NCI-H82 (cell line): ENCODE results near the gene LRP1B.

Experiments
- DNase-seq: peaks from one replicate; lab custom pipeline; 2025; lab: John Stamatoyannopoulos, UW

Gene LRP1B

GRCh38 chr2:141517852-141518421, 612.9 kb downstream of the LRP1B start:
- no peak for DNase-seq

DNA sequence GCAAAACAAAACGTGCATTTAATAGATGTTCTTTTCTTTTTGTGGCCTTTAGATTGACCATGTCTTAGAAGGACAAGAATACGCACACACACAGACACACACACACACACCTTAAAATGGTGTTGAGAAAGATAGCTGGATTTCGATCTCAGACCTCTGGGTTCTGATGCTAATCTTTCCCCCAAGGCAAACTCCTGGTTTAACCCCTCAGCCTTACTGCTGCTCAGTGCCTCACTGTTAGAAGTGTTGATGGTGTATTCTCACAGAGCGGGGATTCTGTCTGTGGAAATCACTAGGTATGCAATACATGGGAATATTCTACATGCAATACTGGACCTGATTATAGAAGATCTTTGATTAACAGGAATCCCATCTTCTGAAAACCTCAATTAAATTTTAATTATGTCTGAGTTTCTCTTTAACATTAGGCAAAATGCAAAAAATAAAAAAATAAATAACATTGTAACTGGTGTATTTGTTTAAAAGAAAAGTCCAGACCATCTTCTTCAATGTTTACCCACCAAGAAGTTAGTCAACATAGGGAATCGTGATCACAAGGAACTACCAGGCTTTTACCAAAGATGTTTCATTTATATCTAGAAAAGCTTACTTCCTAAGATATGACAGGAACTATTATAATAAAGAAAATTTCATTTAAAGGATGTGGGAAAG, 613.5 kb downstream of the LRP1B start:
- DNase-seq, result no peak

GRCh38 chr2:141515931-141516330, 614.9 kb downstream of the LRP1B start:
- no peak for DNase-seq

GRCh38 chr2:141513853-141514252, 617.0 kb downstream of the LRP1B start:
- DNase-seq, result no peak

- DNase-seq, result peak; percentile 44
These were observed 621.8 kb downstream of the LRP1B start for GRCh38 chr2:141508806-141509595.

DNA sequence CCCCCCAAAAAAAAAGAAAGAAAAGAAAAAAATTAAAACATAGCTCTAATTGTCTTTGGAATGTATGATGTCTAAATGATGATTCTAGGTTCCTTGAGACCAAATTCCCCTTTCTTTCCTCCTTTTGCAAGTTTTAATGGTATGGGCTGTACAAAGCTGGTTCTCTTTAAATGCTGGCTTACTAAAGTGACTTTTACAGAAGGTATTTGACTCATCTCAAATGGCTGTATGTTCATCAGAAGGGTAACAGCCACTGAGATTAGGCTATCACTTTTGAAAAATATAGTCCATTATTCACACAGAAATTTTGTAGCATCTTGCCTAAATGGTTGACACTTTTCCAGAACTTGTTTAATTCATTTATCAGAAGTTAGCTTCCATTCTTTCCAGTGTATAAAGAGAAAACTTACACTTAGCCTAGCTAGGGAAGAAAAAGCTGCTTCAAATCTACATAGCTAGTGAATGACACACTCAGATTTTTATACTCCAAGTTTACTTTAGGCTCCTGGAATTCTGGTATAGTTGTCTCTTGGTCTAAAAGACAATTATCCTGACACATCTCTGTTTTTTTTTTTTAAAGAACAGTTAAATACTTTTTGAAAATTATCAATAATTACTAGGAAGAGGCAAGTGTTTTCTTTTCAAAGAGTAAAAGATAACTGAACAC, 622.6 kb downstream of the LRP1B start:
- DNase-seq, result no peak

- no peak for DNase-seq
These were observed 624.7 kb downstream of the LRP1B start for GRCh38 chr2:141506135-141506534.

- no peak for DNase-seq
These were observed 629.1 kb downstream of the LRP1B start for GRCh38 chr2:141501752-141502151.

DNA sequence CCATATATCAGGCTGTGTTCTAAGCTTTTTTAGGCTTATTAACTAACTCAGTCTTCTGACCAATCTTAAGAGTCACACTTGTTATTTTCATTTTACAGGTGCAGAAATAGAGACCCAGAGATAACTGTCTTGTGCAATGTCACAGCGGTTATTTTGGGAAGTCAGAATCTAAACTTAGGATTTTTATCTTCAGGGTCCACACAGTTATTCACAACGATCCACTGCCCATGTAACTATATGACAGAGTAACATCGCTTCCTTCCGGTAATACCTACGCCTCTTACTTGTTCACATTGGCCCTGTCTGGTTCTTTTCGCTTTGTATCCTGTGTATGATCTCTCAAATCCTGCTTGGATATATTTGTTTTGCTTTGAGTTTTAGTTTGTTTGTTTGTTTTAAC, 631.7 kb downstream of the LRP1B start:
- DNase-seq, result no peak

GRCh38 chr2:141498561-141498960, 632.3 kb downstream of the LRP1B start:
- DNase-seq, result no peak

DNA sequence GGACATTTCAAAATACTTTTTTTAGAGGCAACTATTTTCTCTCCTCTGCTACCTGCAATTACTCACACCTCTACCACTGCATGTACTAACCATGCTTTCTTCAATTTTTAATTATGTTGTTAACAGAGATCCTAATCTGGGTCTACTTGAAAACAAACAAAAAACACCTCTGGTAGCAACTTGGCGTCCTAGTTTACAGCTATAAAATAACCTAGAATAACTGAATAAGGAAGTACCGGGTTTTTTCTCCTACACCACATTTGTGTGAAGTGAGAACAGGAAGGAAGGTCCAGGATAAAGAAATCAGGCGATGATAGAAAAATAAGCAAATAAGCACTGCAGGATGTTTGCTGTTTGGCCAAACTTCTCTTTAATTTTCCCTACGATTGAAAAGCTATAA, 633.5 kb downstream of the LRP1B start:
- DNase-seq, result no peak

DNA sequence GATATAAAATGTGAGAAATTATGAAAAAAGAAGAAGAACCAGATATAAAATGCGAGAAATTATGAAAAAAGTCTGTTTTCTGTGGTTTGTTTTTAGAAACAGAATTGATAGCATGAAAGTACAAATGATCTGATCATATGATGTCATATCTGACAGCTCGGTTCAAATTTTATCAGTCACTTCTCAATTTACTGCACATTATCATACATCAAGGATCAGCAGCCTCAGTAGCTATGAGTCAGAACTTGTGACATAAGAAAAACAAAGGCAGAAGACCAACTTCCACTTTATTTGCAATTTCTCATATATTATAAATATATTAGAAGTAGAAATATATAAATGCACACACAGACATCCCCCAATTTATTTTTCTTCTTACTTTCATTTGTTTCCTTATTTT, 634.0 kb downstream of the LRP1B start:
- DNase-seq, result no peak

DNA sequence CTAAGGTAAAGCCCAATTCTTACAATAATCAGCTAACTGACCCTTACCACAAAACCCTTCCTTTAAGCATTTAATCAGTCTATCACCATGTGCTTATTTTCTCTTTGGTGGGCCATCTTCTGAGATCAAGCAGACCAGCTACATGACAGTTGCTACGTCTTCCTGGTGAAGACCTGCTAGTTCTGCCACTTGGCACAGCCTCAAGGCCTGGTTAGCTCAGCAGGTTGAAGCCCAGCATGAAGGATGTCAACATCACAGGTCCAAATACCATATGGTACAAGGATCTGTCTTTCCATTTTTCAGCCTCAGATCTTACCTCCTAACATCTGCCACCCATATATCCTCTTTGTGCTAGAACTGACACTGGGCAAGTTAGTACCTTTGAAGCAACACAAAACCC, 636.9 kb downstream of the LRP1B start:
- DNase-seq, result no peak

DNA sequence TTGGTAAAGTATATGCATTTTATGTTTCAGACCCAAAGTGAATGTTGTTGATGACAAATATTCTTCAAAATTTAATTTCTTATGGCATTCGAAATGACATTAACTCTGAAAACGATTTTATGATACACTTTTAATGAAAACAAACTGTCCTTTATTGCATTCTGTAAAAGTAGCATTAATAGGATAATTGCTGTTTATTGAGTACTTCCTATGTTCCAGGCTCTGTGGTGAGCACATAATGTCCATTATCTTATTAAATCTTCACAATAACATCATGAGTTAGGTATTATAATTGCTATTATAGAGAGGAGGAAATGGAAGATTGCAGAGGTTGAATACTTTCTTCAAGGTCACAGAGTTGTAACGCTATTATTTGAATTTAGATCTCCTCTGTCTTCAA, 638.0 kb downstream of the LRP1B start:
- no peak for DNase-seq

- DNase-seq, result no peak
These were observed 639.9 kb downstream of the LRP1B start for GRCh38 chr2:141490886-141491285.

DNA sequence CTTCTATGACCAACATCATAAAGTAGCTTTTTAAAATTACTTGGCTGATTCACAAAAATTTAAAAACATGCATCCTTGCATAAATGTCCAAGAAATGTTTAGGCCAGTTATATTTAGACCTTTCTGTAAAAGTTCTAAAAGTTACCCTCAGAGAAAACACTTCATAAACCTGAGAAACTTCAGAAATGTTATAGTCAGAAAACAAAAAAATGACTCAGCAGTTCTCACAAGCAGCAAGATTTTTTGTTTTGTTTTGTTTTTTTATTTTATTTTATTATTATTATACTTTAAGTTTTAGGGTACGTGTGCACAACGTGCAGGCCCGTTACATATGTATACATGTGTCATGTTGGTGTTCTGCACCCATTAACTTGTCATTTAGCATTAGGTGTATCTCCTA, 648.1 kb downstream of the LRP1B start:
- DNase-seq, result no peak

DNA sequence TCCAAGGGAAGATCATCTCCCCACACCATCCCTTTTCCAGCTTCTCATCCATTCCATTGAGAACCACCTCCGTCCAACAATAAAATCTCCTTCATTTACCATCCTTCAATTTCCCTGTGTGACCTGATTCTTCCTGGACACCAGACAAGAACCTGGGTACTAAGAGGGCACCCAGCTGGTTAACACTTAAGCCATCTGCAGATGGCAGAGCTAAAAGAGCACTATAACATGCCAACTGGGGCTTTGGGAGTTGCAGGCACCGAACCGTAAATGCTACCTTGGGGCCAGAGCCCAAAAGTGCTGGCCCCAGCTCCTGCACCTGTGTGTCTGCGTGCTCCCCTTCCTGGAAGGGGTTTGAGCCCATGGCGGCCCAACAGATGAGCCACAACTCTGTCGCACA, 655.0 kb downstream of the LRP1B start:
- no peak for DNase-seq

DNA sequence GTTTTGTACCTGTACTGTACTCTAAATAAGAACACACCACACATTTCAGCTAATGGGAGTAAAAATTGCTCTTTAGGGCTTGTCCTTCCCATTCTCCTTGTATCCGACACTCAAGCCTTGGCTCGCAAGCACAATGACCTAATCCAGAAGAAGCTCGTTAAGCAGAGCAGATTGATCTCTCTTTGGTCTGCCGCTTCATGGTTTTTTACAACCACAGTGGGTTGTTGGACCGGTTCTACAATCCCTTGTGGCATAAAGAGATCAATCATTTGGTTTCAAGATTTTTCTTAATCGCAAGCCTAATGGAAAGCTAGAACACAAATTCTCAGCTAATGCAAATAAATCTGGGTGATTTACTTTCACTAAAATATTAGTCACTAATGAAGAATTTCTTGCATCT, 662.1 kb downstream of the LRP1B start:
- peak; percentile 16 for DNase-seq

DNA sequence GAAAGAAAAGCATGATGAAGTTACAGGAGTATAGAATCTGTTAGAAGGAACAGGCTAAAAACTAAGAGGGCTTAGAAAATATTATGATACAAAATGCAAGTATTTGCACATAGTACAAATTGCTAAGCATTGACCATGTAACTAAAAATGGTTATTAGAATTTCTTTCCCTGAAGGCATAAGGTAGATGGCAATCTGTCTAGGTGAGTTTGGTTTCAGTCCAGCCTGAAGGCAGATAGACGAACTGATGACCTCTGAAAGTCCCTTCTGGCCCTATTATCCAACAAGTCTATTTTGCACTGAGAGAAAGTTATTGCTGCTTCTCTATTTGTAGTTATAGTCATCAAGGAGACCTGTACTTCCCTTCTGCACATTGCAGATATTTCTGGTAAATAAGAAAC, 663.5 kb downstream of the LRP1B start:
- DNase-seq, result no peak

DNA sequence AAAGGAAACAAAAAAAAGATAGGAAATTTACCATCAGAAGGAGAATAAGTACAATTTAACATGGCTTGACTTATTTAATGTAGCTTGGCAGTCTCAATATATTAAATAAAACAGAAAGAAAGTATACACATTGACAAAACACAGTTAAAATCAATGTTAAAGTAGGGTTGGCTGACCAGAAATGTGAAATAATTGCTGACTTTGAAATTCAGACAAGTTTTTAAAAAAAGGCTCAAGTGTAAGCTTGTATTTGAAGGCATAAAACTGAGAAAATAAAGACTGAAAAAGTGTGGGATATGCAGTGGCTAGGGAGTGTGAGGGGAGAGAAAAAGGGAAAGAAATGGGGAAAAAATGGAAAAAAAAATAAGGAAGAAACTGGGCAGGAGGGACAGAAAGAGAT, 665.8 kb downstream of the LRP1B start:
- no peak for DNase-seq

GRCh38 chr2:141458351-141458750, 672.5 kb downstream of the LRP1B start:
- no peak for DNase-seq

GRCh38 chr2:141455877-141456276, 674.9 kb downstream of the LRP1B start:
- no peak for DNase-seq
